Measurements from ENCODE around the gene OR5A1.
A peak's percentile ranks its signal among the peaks of the same experiment; 100 is the strongest.
"Not testable (repeated sequence)": the region's sequence is repeated elsewhere in the genome, so short reads cannot be mapped to it uniquely, and the experiment has no call there.

Gene OR5A1

GRCh38 chr11:59436169-59436568 is at the start of gene OR5A1:
TSS of gene OR5A1 (plus strand) at chr11:59436469. CDS start at chr11:59443169, 6,700 bp downstream.
- DNase-seq = no peak

GRCh38 chr11:59394186-59394585 is 42.1 kb upstream of the OR5A1 start:
- DNase-seq = no peak

GRCh38 chr11:59400461-59401261 is 35.6 kb upstream of the OR5A1 start:
- DNase-seq = no peak

- no peak for DNase-seq
Observed at GRCh38 chr11:59401262-59401552, 35.1 kb upstream of the OR5A1 start.

GRCh38 chr11:59403546-59403945 is 32.7 kb upstream of the OR5A1 start:
- DNase-seq = no peak

GRCh38 chr11:59413646-59414045 is 22.6 kb upstream of the OR5A1 start:
- no peak for DNase-seq

GRCh38 chr11:59415111-59415510 is 21.2 kb upstream of the OR5A1 start:
- no peak for DNase-seq

GRCh38 chr11:59416613-59417012 is 19.7 kb upstream of the OR5A1 start:
- no peak for DNase-seq

- no peak for DNase-seq
Observed at GRCh38 chr11:59417023-59417422, 19.2 kb upstream of the OR5A1 start.

GRCh38 chr11:59418156-59418555 is 18.1 kb upstream of the OR5A1 start:
- DNase-seq = no peak

GRCh38 chr11:59423835-59424234 is 12.4 kb upstream of the OR5A1 start:
- no peak for DNase-seq

- DNase-seq = no peak
Observed at GRCh38 chr11:59425131-59425530, 11.1 kb upstream of the OR5A1 start.

GRCh38 chr11:59426361-59427067 is 9.8 kb upstream of the OR5A1 start, which contains the start of gene OR5A2:
TSS of gene OR5A2 (minus strand) at chr11:59426413. CDS start at chr11:59422953, 3,460 bp downstream.
- DNase-seq = no peak

- no peak for DNase-seq
Observed at GRCh38 chr11:59427068-59427382, 9.2 kb upstream of the OR5A1 start.

- DNase-seq = peak; percentile 22
Observed at GRCh38 chr11:59429924-59430516, 6.2 kb upstream of the OR5A1 start.

GRCh38 chr11:59437770-59438169 is 1.5 kb downstream of the OR5A1 start:
- DNase-seq = no peak

GRCh38 chr11:59445624-59446023 is 9.4 kb downstream of the OR5A1 start:
- not testable (repeated sequence) for DNase-seq

GRCh38 chr11:59448484-59448883 is 12.2 kb downstream of the OR5A1 start:
- DNase-seq = no peak

- DNase-seq = no peak
Observed at GRCh38 chr11:59456661-59457060, 20.4 kb downstream of the OR5A1 start, which contains the start of gene OR4D6. TSS of gene OR4D6 (plus strand) at chr11:59456961. CDS start at chr11:59456961, 0 bp downstream.

- DNase-seq = no peak
Observed at GRCh38 chr11:59459916-59460315, 23.6 kb downstream of the OR5A1 start.

GRCh38 chr11:59463190-59463641 is 26.9 kb downstream of the OR5A1 start:
- no peak for DNase-seq

GRCh38 chr11:59473015-59473414 is 36.7 kb downstream of the OR5A1 start, which contains the start of gene OR4D10:
TSS of gene OR4D10 (plus strand) at chr11:59473315. CDS start at chr11:59477430, 4,115 bp downstream.
- no peak for DNase-seq

- DNase-seq = no peak
Observed at GRCh38 chr11:59475176-59475575, 38.9 kb downstream of the OR5A1 start.

GRCh38 chr11:59479906-59480305 is 43.6 kb downstream of the OR5A1 start:
- no peak for DNase-seq
